Chondrocyte (in vitro differentiated cells): ENCODE results near the gene C14orf93. TPM values are rescaled to one million over a fixed set of nuclear protein-coding genes. Genes with fewer than 3 reads are reported as not detected.

Source experiments
- DNase-seq: peaks from one replicate; pipeline ENCODE4 v3.0.0; 2021; ENCODE audit warnings: mixed read lengths, low spot score
- H3K27ac Mint-ChIP-seq: one replicate; pipeline ENCODE4 v1.8.0; 2021; ENCODE audit warnings: mild to moderate bottlenecking, moderate library complexity, mixed read lengths; ENCODE audit not compliant: unreplicated experiment
- H3K27me3 Mint-ChIP-seq: 2 replicates; pipeline ENCODE4 v1.8.0; 2021; ENCODE audit warnings: low read depth, mixed read lengths
- H3K36me3 Mint-ChIP-seq: 2 replicates; pipeline ENCODE4 v1.8.0; 2021; ENCODE audit warnings: low read depth, mixed read lengths
- H3K4me1 Mint-ChIP-seq: 2 replicates; pipeline ENCODE4 v1.8.0; 2021; ENCODE audit warnings: low read depth, mild to moderate bottlenecking, mixed read lengths
- H3K4me3 Mint-ChIP-seq: one replicate; pipeline ENCODE4 v1.8.0; 2021; ENCODE audit warnings: mild to moderate bottlenecking, moderate library complexity, mixed read lengths; ENCODE audit not compliant: unreplicated experiment
- H3K9me3 Mint-ChIP-seq: 2 replicates; pipeline ENCODE4 v1.8.0; 2021; ENCODE audit warnings: low read depth, mixed read lengths
- CTCF ChIP-seq: fragments of 200-600 bp; sonication (generic); IDR thresholded peaks from 2 replicates; pipeline ENCODE4 v1.5.0; 2021; ENCODE audit warnings: antibody characterized with exemption, mild to moderate bottlenecking, moderate library complexity
- total RNA-seq: library from RNA; stranded (reverse); gene quantifications from 3 replicates; pipeline ENCODE4 v1.2.1, GENCODE V29; 2021

The C14orf93 gene
- total RNA-seq, 1 donor from 2014 or later, result 6.0 TPM

- peak overlapping the region; percentile 81 for H3K4me3 Mint-ChIP-seq
Observed at GRCh38 chr14:22978981-22979671, 30.8 kb downstream of the C14orf93 start.

GRCh38 chr14:22978487-22978837 lies 31.5 kb downstream of the C14orf93 start:
- Mint-ChIP-seq H3K9me3 (no peaks in the 10 kb centered on the region), H3K27me3 (no peaks in the 10 kb centered on the region), H3K4me1 (peaks cover 65% of the 10 kb centered on the region), H3K36me3 (peaks cover 22% of the 10 kb centered on the region), H3K27ac (peak overlapping the region; percentile 97), H3K4me3 (peak overlapping the region; percentile 81)
- no peak for TF ChIP-seq CTCF
- no peak for DNase-seq

More at GRCh38 chr14:22978981-22979671, 30.8 kb downstream of the C14orf93 start:
- Mint-ChIP-seq H3K27me3 (no peaks in the 10 kb centered on the region), H3K9me3 (no peaks in the 10 kb centered on the region), H3K36me3 (peaks cover 16% of the 10 kb centered on the region), H3K4me1 (peaks cover 59% of the 10 kb centered on the region), H3K27ac (peak overlapping the region; percentile 97)
- DNase-seq, result no peak
- TF ChIP-seq CTCF, result no peak

- peak overlapping the region; percentile 97 for H3K27ac Mint-ChIP-seq
- peaks cover 69% of the 10 kb centered on the region for H3K4me1 Mint-ChIP-seq
- no peak for DNase-seq
- peaks cover 25% of the 10 kb centered on the region for H3K36me3 Mint-ChIP-seq
- no peak for TF ChIP-seq CTCF
- peak overlapping the region; percentile 81 for H3K4me3 Mint-ChIP-seq
- no peaks in the 10 kb centered on the region for H3K9me3 Mint-ChIP-seq
- H3K27me3 Mint-ChIP-seq, result no peaks in the 10 kb centered on the region
Observed at GRCh38 chr14:22977684-22978486, 32.1 kb downstream of the C14orf93 start.

GRCh38 chr14:22977434-22977683 lies 32.6 kb downstream of the C14orf93 start:
- peak overlapping the region; percentile 81 for H3K4me3 Mint-ChIP-seq
- H3K9me3 Mint-ChIP-seq, result no peaks in the 10 kb centered on the region
- peaks cover 27% of the 10 kb centered on the region for H3K36me3 Mint-ChIP-seq
- H3K27ac Mint-ChIP-seq, result peak overlapping the region; percentile 97
- DNase-seq, result no peak
- H3K27me3 Mint-ChIP-seq, result no peaks in the 10 kb centered on the region
- TF ChIP-seq CTCF, result no peak
- H3K4me1 Mint-ChIP-seq, result peaks cover 69% of the 10 kb centered on the region

- Mint-ChIP-seq H3K36me3 (peaks cover 31% of the 10 kb centered on the region), H3K27ac (peak overlapping the region; percentile 97), H3K27me3 (no peaks in the 10 kb centered on the region), H3K9me3 (no peaks in the 10 kb centered on the region), H3K4me3 (peak overlapping the region; percentile 81), H3K4me1 (peaks cover 73% of the 10 kb centered on the region)
- DNase-seq, result no peak
- TF ChIP-seq CTCF, result no peak
Observed at GRCh38 chr14:22976620-22977433, 33.1 kb downstream of the C14orf93 start.
